HG02610 (cell line): ENCODE results near the gene MATN1.

Source experiments
- ATAC-seq: cut with Tn5 transposase; IDR thresholded peaks from one replicate; pipeline ENCODE4 v1.9.1; 2021; ENCODE audit warnings: mild to moderate bottlenecking, moderate library complexity; ENCODE audit not compliant: unreplicated experiment

Gene MATN1

GRCh38 chr1:30665216-30666010 is 58.0 kb downstream of the MATN1 start:
- no peak for ATAC-seq

- no peak for ATAC-seq
Measured at GRCh38 chr1:30664103-30664755, 59.2 kb downstream of the MATN1 start.

GRCh38 chr1:30663596-30664091 is 59.7 kb downstream of the MATN1 start:
- ATAC-seq: no peak

- no peak for ATAC-seq
Measured at GRCh38 chr1:30662291-30662840, 61.0 kb downstream of the MATN1 start.

GRCh38 chr1:30661311-30661710 is 62.1 kb downstream of the MATN1 start:
- no peak for ATAC-seq
